ENCODE results near the gene DNAH14. TPM values are rescaled to one million over a fixed set of nuclear protein-coding genes. Genes with fewer than 3 reads are reported as not detected.

DNAH14 gene
- total and polyA plus RNA-seq, 7 donors, result 0.07 to 1.8 (median 0.82) TPM; not detected in 2

GRCh38 chr1:225427235-225428067, 498.0 kb downstream of the DNAH14 start, which contains the start of gene LBR:
Gene LBR (minus strand): TSS chr1:225428038. CDS start chr1:225424075, 3,963 bp downstream.
- peak within 1 kb of the TSS; percentile 93 for H3K4me3 ChIP-seq
- H3K27ac ChIP-seq, result peak within 1 kb of the TSS; percentile 79
- TF ChIP-seq, protein P1, sequence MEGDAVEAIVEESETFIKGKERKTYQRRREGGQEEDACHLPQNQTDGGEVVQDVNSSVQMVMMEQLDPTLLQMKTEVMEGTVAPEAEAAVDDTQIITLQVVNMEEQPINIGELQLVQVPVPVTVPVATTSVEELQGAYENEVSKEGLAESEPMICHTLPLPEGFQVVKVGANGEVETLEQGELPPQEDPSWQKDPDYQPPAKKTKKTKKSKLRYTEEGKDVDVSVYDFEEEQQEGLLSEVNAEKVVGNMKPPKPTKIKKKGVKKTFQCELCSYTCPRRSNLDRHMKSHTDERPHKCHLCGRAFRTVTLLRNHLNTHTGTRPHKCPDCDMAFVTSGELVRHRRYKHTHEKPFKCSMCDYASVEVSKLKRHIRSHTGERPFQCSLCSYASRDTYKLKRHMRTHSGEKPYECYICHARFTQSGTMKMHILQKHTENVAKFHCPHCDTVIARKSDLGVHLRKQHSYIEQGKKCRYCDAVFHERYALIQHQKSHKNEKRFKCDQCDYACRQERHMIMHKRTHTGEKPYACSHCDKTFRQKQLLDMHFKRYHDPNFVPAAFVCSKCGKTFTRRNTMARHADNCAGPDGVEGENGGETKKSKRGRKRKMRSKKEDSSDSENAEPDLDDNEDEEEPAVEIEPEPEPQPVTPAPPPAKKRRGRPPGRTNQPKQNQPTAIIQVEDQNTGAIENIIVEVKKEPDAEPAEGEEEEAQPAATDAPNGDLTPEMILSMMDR (IDR thresholded peaks at IDR 0.05), result no peak
- WGBS, 3 donors, result 0 to 1% (median 0%) methylated on average over 61 to 94 of the region's 94 CpGs
- intact Hi-C loops (cut with DNase I), result no loop called here
- H3K36me3 ChIP-seq (ENCODE audit: insufficient read depth in 1 of 2, low read depth in 1 of 2), result peaks cover 0 to under 1% of the 10 kb centered on the region in 2 donors
- peaks cover 26% of the 10 kb centered on the region for H3K4me1 ChIP-seq
- H3K9me3 ChIP-seq, result no peaks in the 10 kb centered on the region
- ATAC-seq (peak; percentile 34 to 55 (median 50)), DNase-seq (peak; percentile 52 to 70)
- no peaks in the 10 kb centered on the region for H3K27me3 ChIP-seq (ENCODE audit: insufficient read depth in 3 of 3, low read length in 2 of 3)

- no peaks in the 10 kb centered on the region for H3K36me3 ChIP-seq (ENCODE audit: insufficient read depth in 1 of 2, low read depth in 1 of 2)
- H3K9me3 ChIP-seq, result no peaks in the 10 kb centered on the region
- intact Hi-C loops (cut with DNase I), result no loop called here
- TF ChIP-seq, protein P1 (IDR thresholded peaks at IDR 0.05), result no peak
- 0% methylated on average over 50 to 81 of the region's 81 CpGs for WGBS, 3 donors
- H3K4me1 ChIP-seq, result peaks cover 26% of the 10 kb centered on the region
- peak; percentile 90 to 94 for DNase-seq
- H3K27me3 ChIP-seq (ENCODE audit: insufficient read depth in 3 of 3, low read length in 2 of 3), result no peaks in the 10 kb centered on the region
- peak; percentile 94 to 96 (median 94) for ATAC-seq
- peak overlapping the region; percentile 79 for H3K27ac ChIP-seq
- H3K4me3 ChIP-seq, result peak overlapping the region; percentile 93
These were observed 498.8 kb downstream of the DNAH14 start for GRCh38 chr1:225428068-225428880.

GRCh38 chr1:225428881-225429455, 499.5 kb downstream of the DNAH14 start:
- DNase-seq (no peak), ATAC-seq (no peak)
- Histone ChIP-seq H3K27me3 (ENCODE audit: insufficient read depth in 3 of 3, low read length in 2 of 3) (no peaks in the 10 kb centered on the region), H3K4me3 (peak overlapping the region; percentile 93), H3K36me3 (ENCODE audit: insufficient read depth in 1 of 2, low read depth in 1 of 2) (no peaks in the 10 kb centered on the region), H3K4me1 (peaks cover 23% of the 10 kb centered on the region), H3K27ac (peak overlapping the region; percentile 79), H3K9me3 (no peaks in the 10 kb centered on the region)
- intact Hi-C loops (cut with DNase I), result no loop called here
- 17 to 22% (median 19%) methylated on average over 7 of the region's 7 CpGs for WGBS, 3 donors
- TF ChIP-seq, protein P1 (IDR thresholded peaks at IDR 0.05), result no peak

GRCh38 chr1:225430301-225430700, 500.8 kb downstream of the DNAH14 start:
- Histone ChIP-seq H3K4me3 (no peak overlapping the region), H3K27me3 (ENCODE audit: insufficient read depth in 3 of 3, low read length in 2 of 3) (no peaks in the 10 kb centered on the region), H3K4me1 (peaks cover 14% of the 10 kb centered on the region), H3K36me3 (ENCODE audit: insufficient read depth in 1 of 2, low read depth in 1 of 2) (no peaks in the 10 kb centered on the region), H3K27ac (no peak overlapping the region), H3K9me3 (no peaks in the 10 kb centered on the region)
- DNase-seq (no peak), ATAC-seq (no peak)
- intact Hi-C loops (cut with DNase I), result no loop called here
- 75 to 78% (median 77%) methylated on average over 7 of the region's 7 CpGs for WGBS, 3 donors
- TF ChIP-seq, protein P1 (IDR thresholded peaks at IDR 0.05), result no peak

Measured in psoas muscle (tissue), 8 donors.